HEK293 (cell line): ENCODE data around the gene CCDC73.
"Not testable (repeated sequence)": the region's sequence is repeated elsewhere in the genome, so short reads cannot be mapped to it uniquely, and the experiment has no call there.

Experiments
- ZNF513 ChIP-seq: fragments of 450-650 bp; IDR thresholded peaks from 2 replicates; pipeline ENCODE4 v1.5.1; 2018; ENCODE audit warnings: missing biosample characterization, missing genetic modification characterization
- ZNF792 ChIP-seq: fragments of 450-650 bp; formaldehyde crosslinking; IDR thresholded peaks from 2 replicates; pipeline ENCODE4 v1.5.1; 2016; ENCODE audit warnings: missing biosample characterization, missing genetic modification characterization

- not testable (repeated sequence) for TF ChIP-seq ZNF513, ZNF792 (tag by site-specific recombination)
Observed at GRCh38 chr11:32708978-32709377, 85.5 kb downstream of the CCDC73 start.
